ENCODE data around the gene FBLN2.

DNA sequence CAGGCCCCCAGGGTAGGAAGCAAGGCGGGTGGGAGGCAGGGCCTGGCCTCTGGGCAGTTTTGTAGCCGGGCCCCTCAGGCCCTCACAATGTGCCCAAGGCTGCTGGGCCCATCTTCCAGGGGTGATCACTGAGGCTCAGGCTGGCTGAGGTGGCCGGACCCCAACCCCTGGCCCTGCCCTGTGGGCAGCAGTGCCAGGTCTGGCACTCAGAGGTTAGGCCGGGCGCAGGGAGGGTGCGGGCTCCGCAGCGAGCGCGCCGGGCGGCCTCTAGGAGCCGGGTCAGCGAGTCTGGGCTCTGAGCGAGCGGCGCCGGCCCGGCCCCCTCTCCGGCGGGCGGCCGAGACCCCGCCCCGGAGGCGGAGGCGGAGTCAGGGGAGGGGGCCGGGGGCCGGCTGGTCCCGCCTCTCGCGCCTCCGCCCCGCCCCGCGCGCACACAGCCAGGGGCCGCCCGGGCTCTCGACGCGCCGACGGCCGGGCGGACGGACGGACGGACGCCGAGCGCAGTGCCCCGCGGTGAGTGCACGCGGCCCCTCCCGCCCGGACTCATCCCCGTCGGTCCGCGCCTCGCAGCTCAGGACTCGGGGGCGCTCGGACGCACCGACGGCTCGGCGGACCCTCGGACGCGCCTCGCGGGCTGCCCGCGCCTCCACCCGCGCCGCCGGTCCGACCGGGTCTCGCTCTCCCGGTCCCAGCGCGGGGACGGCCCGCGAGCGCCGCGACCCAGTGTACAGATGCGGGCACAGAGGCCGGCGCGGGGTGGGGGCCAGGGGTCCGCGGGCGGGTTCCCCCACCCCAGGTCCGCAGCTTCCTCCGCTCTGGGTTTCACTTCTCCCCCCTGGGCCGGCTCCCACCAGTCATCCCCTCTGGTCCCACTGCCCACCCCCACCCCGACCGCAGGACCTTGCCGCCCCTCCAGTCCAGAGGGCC lies at the start of gene FBLN2:
- TF ChIP-seq POLR2AphosphoS5 (IDR thresholded peaks at IDR 0.05) (no peak), POLR2A (IDR thresholded peaks at IDR 0.05) (peak in 1 of 2 donors; percentile 66)
- TF ChIP-seq, protein P1, sequence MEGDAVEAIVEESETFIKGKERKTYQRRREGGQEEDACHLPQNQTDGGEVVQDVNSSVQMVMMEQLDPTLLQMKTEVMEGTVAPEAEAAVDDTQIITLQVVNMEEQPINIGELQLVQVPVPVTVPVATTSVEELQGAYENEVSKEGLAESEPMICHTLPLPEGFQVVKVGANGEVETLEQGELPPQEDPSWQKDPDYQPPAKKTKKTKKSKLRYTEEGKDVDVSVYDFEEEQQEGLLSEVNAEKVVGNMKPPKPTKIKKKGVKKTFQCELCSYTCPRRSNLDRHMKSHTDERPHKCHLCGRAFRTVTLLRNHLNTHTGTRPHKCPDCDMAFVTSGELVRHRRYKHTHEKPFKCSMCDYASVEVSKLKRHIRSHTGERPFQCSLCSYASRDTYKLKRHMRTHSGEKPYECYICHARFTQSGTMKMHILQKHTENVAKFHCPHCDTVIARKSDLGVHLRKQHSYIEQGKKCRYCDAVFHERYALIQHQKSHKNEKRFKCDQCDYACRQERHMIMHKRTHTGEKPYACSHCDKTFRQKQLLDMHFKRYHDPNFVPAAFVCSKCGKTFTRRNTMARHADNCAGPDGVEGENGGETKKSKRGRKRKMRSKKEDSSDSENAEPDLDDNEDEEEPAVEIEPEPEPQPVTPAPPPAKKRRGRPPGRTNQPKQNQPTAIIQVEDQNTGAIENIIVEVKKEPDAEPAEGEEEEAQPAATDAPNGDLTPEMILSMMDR (IDR thresholded peaks at IDR 0.05), result no peak

Data from suprapubic skin (tissue), 4 donors.